Lung (tissue), 12 donors: ENCODE measurements around the gene PLXNA1. TPM values are rescaled to one million over a fixed set of nuclear protein-coding genes. Genes with fewer than 3 reads are reported as not detected.

ENCODE experiments used
- ATAC-seq: fragments of 200-7000 bp; cut with Tn5 transposase; one replicate; pipeline ENCODE4 v1.9.1; 2020; ENCODE audit warnings: moderate number of reproducible peaks; ENCODE audit not compliant: insufficient read depth, low FRiP score
- DNase-seq, 3 donors: peaks; one replicate each; pipeline ENCODE4 v3.0.0-alpha.2; 2013 to 2017
- H3K27ac ChIP-seq, 2 donors: one replicate each; pipeline ENCODE4 v1.5.1; 2013; ENCODE audit warnings: mild to moderate bottlenecking in 2 of 2, moderate library complexity in 2 of 2, control low read depth in 1 of 2, inconsistent platforms in 1 of 2, low read depth in 1 of 2, low read length in 1 of 2
- H3K27me3 ChIP-seq, 3 donors: one replicate each; pipeline ENCODE4 v1.5.1; 2013; ENCODE audit warnings: low read length in 2 of 3; ENCODE audit not compliant: control insufficient read depth in 3 of 3, insufficient read depth in 3 of 3
- H3K36me3 ChIP-seq, 4 donors: one replicate each; pipeline ENCODE4 v1.5.1; 2013; ENCODE audit warnings: low read length in 4 of 4, mild to moderate bottlenecking in 1 of 4, moderate library complexity in 1 of 4; ENCODE audit not compliant: control insufficient read depth in 4 of 4, insufficient read depth in 4 of 4
- H3K4me1 ChIP-seq, 5 donors: one replicate each; pipeline ENCODE4 v1.5.1; 2013; ENCODE audit warnings: low read length in 5 of 5, mild to moderate bottlenecking in 2 of 5, moderate library complexity in 1 of 5; ENCODE audit not compliant: control insufficient read depth in 5 of 5, insufficient read depth in 5 of 5
- H3K4me3 ChIP-seq: one replicate; pipeline ENCODE4 v1.5.1; 2013; ENCODE audit warnings: mild to moderate bottlenecking, control low read depth, moderate library complexity
- H3K9ac ChIP-seq, 2 donors: one replicate each; pipeline ENCODE4 v1.5.1; 2013; ENCODE audit warnings: low read length in 2 of 2, control low read depth in 1 of 2; ENCODE audit not compliant: insufficient read depth in 1 of 2
- H3K9me3 ChIP-seq, 4 donors: one replicate each; pipeline ENCODE4 v1.5.1; 2013; ENCODE audit warnings: low read length in 3 of 4, mild to moderate bottlenecking in 1 of 4, moderate library complexity in 1 of 4; ENCODE audit not compliant: control insufficient read depth in 4 of 4, insufficient read depth in 3 of 4
- WGBS, 2 donors: extraction: QIAGEN DNeasy Blood & Tissue Kit; methylation state at CpG; one replicate each; pipeline ENCODE4 v1.1.7; 2013; 5-methylcytosine and 5-hydroxymethylcytosine counted together
- polyA plus RNA-seq, 2 donors: library from polyadenylated mRNA; stranded (reverse); fragments of 200-250 nt; gene quantifications; one replicate each; pipeline ENCODE4 v1.2.1, GENCODE V29; 2013
- total RNA-seq, 2 donors: library from RNA; depleted of rRNA in 1 of 2; stranded (reverse); fragments of >200 nt in 1 of 2; gene quantifications; one replicate each; pipeline ENCODE4 v1.2.1, GENCODE V29; 2014 to 2021
- TF ChIP-seq, protein P1 (sequence below): IDR thresholded peaks from 2 replicates; pipeline ENCODE4 v1.5.1; 2012; ENCODE audit warnings: mild to moderate bottlenecking; ENCODE audit errors: control extremely low read depth, extremely low read depth
- donor health status: control.
- donor health status: control.
- donor health status: Bipolar disorder and iron deficiency.
- donor health status: healthy.
- donor health status: DM: yes; HTN: yes; CAD: no.

The PLXNA1 gene
- total and polyA plus RNA-seq, 4 donors = 17.6 to 51.7 (median 21.7) TPM

GRCh38 chr3:127011270-127011992, 28.5 kb downstream of the PLXNA1 start:
- no peaks in the 10 kb centered on the region for H3K9me3 ChIP-seq
- H3K27ac ChIP-seq = no peak overlapping the region
- no peak overlapping the region for H3K4me3 ChIP-seq
- H3K9ac ChIP-seq = no peak overlapping the region
- no peak for ATAC-seq
- no peaks in the 10 kb centered on the region for H3K27me3 ChIP-seq
- 88 to 93% methylated on average over 8 of the region's 8 CpGs for WGBS, 2 donors
- no peaks in the 10 kb centered on the region for H3K4me1 ChIP-seq
- no peak for DNase-seq
- H3K36me3 ChIP-seq = peaks cover 0 to 47% (median 13%) of the 10 kb centered on the region in 4 donors
- TF ChIP-seq, protein P1, sequence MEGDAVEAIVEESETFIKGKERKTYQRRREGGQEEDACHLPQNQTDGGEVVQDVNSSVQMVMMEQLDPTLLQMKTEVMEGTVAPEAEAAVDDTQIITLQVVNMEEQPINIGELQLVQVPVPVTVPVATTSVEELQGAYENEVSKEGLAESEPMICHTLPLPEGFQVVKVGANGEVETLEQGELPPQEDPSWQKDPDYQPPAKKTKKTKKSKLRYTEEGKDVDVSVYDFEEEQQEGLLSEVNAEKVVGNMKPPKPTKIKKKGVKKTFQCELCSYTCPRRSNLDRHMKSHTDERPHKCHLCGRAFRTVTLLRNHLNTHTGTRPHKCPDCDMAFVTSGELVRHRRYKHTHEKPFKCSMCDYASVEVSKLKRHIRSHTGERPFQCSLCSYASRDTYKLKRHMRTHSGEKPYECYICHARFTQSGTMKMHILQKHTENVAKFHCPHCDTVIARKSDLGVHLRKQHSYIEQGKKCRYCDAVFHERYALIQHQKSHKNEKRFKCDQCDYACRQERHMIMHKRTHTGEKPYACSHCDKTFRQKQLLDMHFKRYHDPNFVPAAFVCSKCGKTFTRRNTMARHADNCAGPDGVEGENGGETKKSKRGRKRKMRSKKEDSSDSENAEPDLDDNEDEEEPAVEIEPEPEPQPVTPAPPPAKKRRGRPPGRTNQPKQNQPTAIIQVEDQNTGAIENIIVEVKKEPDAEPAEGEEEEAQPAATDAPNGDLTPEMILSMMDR = no peak

DNA sequence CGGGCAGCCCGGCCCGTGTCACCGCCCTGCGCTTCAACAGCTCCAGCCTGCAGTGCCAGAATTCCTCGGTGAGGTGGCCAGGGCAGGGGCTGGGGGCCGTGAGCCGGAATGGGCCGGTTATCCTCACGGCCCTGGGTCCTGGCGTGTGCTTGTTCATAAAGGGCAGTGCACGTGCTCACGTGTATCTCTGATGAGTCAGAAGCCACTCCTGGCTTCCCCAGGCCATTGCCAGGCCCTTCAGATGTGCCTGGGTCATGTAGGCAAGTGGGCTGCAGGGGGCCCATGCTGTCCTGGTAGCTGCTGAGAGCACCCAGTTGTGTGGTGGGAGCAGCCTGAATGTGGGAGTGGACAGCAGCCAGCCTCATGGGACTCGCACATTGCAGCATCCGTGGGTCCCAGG, 29.2 kb downstream of the PLXNA1 start:
- no peaks in the 10 kb centered on the region for H3K4me1 ChIP-seq
- no peaks in the 10 kb centered on the region for H3K9me3 ChIP-seq
- DNase-seq (no peak), ATAC-seq (no peak)
- no peak overlapping the region for H3K4me3 ChIP-seq
- TF ChIP-seq, protein P1 = no peak
- H3K27ac ChIP-seq = no peak overlapping the region
- no peak overlapping the region for H3K9ac ChIP-seq
- peaks cover 0 to 49% (median 12%) of the 10 kb centered on the region in 4 donors for H3K36me3 ChIP-seq
- WGBS, 2 donors = 95% methylated on average over 15 of the region's 15 CpGs
- no peaks in the 10 kb centered on the region for H3K27me3 ChIP-seq

- DNase-seq (no peak), ATAC-seq (no peak)
- TF ChIP-seq, protein P1 = no peak
- H3K4me1 ChIP-seq = no peaks in the 10 kb centered on the region
- no peak overlapping the region for H3K27ac ChIP-seq
- H3K4me3 ChIP-seq = no peak overlapping the region
- 86 to 91% methylated on average over 10 of the region's 10 CpGs for WGBS, 2 donors
- no peak overlapping the region for H3K9ac ChIP-seq
- H3K27me3 ChIP-seq = no peaks in the 10 kb centered on the region
- peaks cover 0 to 53% (median 10%) of the 10 kb centered on the region in 4 donors for H3K36me3 ChIP-seq
- no peaks in the 10 kb centered on the region for H3K9me3 ChIP-seq
Observed at GRCh38 chr3:127013181-127013580, 30.3 kb downstream of the PLXNA1 start.
